Measurements from ENCODE around the gene ZSCAN23.
"Not testable (repeated sequence)": the region's sequence is repeated elsewhere in the genome, so short reads cannot be mapped to it uniquely, and the experiment has no call there.

Gene ZSCAN23

DNA sequence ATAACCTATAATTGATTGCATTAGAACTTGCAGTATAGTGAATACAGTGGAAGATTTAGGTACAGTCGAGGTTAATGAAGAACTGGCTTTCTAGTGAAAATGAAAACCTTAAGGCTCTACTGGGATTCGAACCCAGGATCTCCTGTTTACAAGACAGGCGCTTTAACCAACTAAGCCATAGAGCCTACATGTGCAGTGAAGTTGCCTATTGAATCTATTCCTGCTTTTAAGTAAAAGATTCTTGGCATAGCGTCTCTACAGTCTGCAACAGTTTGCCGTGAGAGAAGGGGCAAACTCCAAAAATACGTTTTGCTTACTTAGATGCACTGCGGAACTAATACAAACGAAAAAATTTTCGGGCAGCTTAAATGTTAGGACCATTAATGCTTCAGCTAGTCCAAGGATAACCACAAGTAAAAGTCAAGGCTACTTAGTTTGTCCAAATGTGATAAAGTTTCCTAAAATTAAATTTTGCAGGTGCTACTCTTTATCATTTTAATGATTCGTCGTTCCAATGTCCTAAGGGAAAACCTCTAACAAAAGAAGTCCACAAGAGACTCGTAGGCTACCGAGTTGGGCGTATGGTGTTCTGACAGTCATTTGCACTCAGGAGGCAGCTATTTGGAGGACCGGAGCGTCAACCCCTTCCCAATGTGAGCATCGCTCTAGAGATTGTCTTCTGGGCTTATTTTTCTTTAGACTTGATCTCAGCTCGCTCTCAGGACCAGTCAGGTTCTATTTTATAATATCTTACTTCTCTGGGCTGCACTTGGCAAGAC lies 31.3 kb upstream of the ZSCAN23 start:
- no peaks in the 10 kb centered on the region for H3K9me3 ChIP-seq (ENCODE audit: control insufficient read depth, low read depth, low read length)
- no peaks in the 10 kb centered on the region for H3K27me3 ChIP-seq (ENCODE audit: control insufficient read depth, insufficient read depth, low read length)
- H3K4me1 ChIP-seq (ENCODE audit: control insufficient read depth, low read depth, low read length) = no peaks in the 10 kb centered on the region
- H3K4me3 ChIP-seq (ENCODE audit: low read length) = peak overlapping the region; percentile 87
- no peak overlapping the region for H3K27ac ChIP-seq (ENCODE audit: low read length)
- H3K9ac ChIP-seq (ENCODE audit: low read length) = peak overlapping the region; percentile 55
- no peaks in the 10 kb centered on the region for H3K36me3 ChIP-seq (ENCODE audit: control insufficient read depth, low read depth, low read length)

DNA sequence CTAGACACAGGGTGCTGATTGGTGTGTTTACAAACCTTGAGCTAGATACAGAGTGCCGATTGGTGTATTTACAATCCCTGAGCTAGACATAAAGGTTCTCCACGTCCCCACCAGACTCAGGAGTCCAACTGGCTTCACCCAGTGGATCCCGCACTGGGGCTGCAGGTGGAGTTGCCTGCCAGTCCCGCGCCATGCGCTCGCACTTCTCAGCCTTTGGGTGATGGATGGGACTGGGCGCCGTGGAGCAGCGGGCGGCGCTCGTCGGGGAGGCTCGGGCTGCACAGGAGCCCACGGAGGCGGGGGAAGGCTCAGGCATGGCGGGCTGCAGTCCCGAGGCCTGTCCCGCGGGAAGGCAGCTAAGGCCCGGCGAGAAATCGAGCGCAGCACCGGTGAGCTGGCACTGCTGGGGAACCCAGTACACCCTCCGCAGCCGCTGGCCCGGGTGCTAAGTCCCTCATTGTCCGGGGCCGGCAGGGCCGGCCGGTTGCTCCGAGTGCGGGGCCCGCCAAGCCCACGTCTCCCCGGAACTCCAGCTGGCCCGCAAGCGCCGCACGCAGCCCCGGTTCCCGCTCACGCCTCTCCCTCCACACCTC lies 26.0 kb upstream of the ZSCAN23 start:
- not testable (repeated sequence) for H3K9ac ChIP-seq (ENCODE audit: low read length); H3K27me3 ChIP-seq (ENCODE audit: control insufficient read depth, insufficient read depth, low read length); H3K4me1 ChIP-seq (ENCODE audit: control insufficient read depth, low read depth, low read length); H3K27ac ChIP-seq (ENCODE audit: low read length); H3K36me3 ChIP-seq (ENCODE audit: control insufficient read depth, low read depth, low read length); H3K9me3 ChIP-seq (ENCODE audit: control insufficient read depth, low read depth, low read length); H3K4me3 ChIP-seq (ENCODE audit: low read length)

DNA sequence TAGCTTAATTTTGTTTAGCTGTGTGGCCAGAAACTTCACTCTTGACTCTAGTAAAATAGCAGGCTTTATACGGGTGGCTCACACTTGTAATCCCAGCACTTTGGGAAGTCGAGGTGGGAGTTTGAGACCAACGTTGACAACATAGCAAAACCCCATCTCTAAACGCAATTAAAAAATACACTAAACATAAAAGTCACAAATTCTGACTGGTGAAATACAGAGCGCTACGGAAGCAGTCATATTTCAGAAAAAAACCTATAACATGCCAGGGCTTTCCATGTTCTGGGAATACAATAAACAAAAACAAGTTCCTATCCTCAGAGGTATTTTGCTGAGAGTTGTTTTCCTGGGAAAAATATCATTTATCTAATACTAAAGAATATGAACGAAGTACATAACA lies 24.8 kb upstream of the ZSCAN23 start:
- Histone ChIP-seq H3K27ac (ENCODE audit: low read length) (no peak overlapping the region), H3K36me3 (ENCODE audit: control insufficient read depth, low read depth, low read length) (no peaks in the 10 kb centered on the region), H3K9ac (ENCODE audit: low read length) (no peak overlapping the region), H3K4me1 (ENCODE audit: control insufficient read depth, low read depth, low read length) (no peaks in the 10 kb centered on the region), H3K4me3 (ENCODE audit: low read length) (no peak overlapping the region), H3K27me3 (ENCODE audit: control insufficient read depth, insufficient read depth, low read length) (no peaks in the 10 kb centered on the region), H3K9me3 (ENCODE audit: control insufficient read depth, low read depth, low read length) (no peaks in the 10 kb centered on the region)

DNA sequence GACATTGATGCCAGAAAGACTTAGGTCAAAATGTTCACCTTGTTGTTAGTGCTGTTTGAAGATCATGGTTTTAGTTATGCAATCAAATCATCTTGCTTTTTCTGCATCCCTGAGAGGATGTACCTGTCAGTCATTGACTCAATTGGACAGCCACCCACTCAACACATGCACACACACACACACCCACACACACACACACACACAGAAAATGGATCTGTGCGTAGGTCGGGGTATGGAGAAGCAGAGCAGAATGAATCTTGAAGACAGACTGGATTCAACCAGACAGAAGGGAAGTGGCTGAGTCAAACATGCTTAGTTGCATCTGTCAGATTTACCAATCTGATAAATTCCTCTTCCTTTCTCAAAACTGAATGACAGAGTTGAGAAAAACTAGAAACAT lies 19.1 kb upstream of the ZSCAN23 start:
- H3K4me1 ChIP-seq (ENCODE audit: control insufficient read depth, low read depth, low read length) = no peaks in the 10 kb centered on the region
- no peaks in the 10 kb centered on the region for H3K36me3 ChIP-seq (ENCODE audit: control insufficient read depth, low read depth, low read length)
- no peak overlapping the region for H3K4me3 ChIP-seq (ENCODE audit: low read length)
- H3K27me3 ChIP-seq (ENCODE audit: control insufficient read depth, insufficient read depth, low read length) = peaks cover 25% of the 10 kb centered on the region
- no peak overlapping the region for H3K27ac ChIP-seq (ENCODE audit: low read length)
- no peak overlapping the region for H3K9ac ChIP-seq (ENCODE audit: low read length)
- no peaks in the 10 kb centered on the region for H3K9me3 ChIP-seq (ENCODE audit: control insufficient read depth, low read depth, low read length)

DNA sequence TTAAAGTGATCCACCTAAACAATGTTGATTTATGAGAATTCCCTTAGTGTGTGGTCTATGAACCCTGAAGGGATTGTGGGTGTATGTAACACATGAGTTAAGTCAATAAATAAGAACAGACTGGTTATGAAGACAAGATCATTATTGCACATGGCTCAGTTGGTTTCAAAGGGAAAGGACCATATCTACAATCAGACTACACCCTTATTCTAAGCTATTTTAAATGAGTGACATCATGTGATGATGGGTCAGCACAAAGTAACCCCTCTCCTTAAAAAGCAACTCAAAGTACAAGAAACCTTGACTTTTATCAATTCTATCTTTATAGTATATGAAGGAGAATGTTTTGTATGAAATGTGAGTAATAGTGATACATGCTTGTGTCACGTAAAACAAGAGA lies 15.3 kb upstream of the ZSCAN23 start:
- Histone ChIP-seq H3K27me3 (ENCODE audit: control insufficient read depth, insufficient read depth, low read length) (peaks cover 25% of the 10 kb centered on the region), H3K9me3 (ENCODE audit: control insufficient read depth, low read depth, low read length) (no peaks in the 10 kb centered on the region), H3K4me1 (ENCODE audit: control insufficient read depth, low read depth, low read length) (no peaks in the 10 kb centered on the region), H3K9ac (ENCODE audit: low read length) (no peak overlapping the region), H3K27ac (ENCODE audit: low read length) (no peak overlapping the region), H3K4me3 (ENCODE audit: low read length) (no peak overlapping the region), H3K36me3 (ENCODE audit: control insufficient read depth, low read depth, low read length) (no peaks in the 10 kb centered on the region)

DNA sequence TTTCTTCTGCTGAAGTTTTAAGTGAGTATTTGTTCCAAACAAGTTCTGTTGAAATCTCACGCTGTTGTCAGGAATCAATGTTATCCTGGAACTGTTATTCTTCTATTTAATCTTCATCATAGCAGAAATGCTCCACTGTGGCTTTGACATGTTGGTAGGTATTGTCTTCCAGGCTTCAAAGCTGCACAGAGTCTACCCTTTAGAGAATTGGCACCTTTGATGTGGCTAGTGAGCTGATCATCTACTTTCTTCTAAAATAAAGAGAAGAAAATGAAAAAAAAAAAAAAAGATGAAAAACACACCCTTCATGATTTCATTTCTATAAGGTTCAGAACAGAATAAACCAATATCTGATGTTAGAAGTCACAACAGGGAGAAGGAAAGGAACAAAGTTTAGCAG lies 5.8 kb upstream of the ZSCAN23 start:
- Histone ChIP-seq H3K36me3 (ENCODE audit: control insufficient read depth, low read depth, low read length) (no peaks in the 10 kb centered on the region), H3K4me3 (ENCODE audit: low read length) (no peak overlapping the region), H3K27me3 (ENCODE audit: control insufficient read depth, insufficient read depth, low read length) (no peaks in the 10 kb centered on the region), H3K9ac (ENCODE audit: low read length) (no peak overlapping the region), H3K4me1 (ENCODE audit: control insufficient read depth, low read depth, low read length) (peaks cover 4% of the 10 kb centered on the region), H3K9me3 (ENCODE audit: control insufficient read depth, low read depth, low read length) (no peaks in the 10 kb centered on the region), H3K27ac (ENCODE audit: low read length) (no peak overlapping the region)

DNA sequence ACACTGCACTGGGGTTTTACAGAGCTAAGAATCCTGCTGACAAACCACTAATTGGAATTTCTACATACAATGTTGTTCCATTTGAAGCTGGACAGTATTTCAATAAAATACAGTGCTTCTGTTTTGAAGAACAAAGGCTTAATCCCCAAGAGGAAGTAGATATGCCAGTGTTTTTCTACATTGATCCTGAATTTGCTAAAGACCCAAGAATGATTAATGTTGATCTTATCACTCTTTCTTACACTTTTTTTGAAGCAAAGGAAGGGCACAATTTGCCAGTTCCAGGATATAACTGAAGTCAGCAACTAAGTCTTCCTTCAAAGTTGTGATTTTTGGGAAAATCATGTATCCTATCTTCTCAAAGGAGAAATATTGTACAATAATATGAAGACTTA lies 4.2 kb upstream of the ZSCAN23 start:
- H3K27me3 ChIP-seq (ENCODE audit: control insufficient read depth, insufficient read depth, low read length); H3K9me3 ChIP-seq (ENCODE audit: control insufficient read depth, low read depth, low read length); H3K27ac ChIP-seq (ENCODE audit: low read length); H3K36me3 ChIP-seq (ENCODE audit: control insufficient read depth, low read depth, low read length); H3K4me1 ChIP-seq (ENCODE audit: control insufficient read depth, low read depth, low read length): not testable (repeated sequence)
- Histone ChIP-seq H3K4me3 (ENCODE audit: low read length) (peak overlapping the region; percentile 68), H3K9ac (ENCODE audit: low read length) (peak overlapping the region; percentile 63)

DNA sequence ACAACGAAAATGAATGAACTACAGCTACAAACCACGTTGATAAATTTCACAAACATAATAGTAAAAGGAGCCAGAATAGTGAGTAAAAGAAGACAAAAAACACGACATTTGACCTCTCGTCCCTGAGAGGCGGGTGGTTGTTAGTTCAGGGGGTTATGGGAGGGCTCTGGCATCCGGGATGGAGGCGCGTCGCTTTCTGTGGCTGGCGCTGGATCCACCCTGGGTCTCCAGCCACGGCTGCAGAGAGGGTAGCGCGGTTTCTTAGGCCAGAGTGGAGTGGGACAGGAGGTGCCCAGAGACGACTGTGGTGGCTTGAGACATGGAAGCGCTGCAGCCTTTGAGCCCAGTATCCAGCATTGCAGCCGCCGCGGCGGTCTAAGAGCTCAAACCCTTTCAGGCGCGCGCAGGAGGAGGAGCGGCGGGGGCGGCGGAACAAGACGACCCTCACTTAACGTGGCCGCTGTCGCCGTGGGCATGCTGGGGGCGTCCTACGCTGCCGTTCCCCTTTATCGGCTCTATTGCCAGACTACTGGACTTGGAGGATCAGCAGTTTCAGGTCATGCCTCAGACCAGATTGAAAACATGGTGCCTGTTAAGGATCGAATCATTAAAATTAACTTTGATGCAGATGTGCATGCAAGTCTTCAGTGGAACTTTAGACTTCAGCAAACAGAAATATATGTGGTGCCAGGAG lies 3.7 kb upstream of the ZSCAN23 start:
- Histone ChIP-seq H3K27ac (ENCODE audit: low read length) (no peak overlapping the region), H3K9me3 (ENCODE audit: control insufficient read depth, low read depth, low read length) (no peaks in the 10 kb centered on the region), H3K36me3 (ENCODE audit: control insufficient read depth, low read depth, low read length) (no peaks in the 10 kb centered on the region), H3K9ac (ENCODE audit: low read length) (peak overlapping the region; percentile 63), H3K27me3 (ENCODE audit: control insufficient read depth, insufficient read depth, low read length) (no peaks in the 10 kb centered on the region), H3K4me1 (ENCODE audit: control insufficient read depth, low read depth, low read length) (peaks cover 4% of the 10 kb centered on the region), H3K4me3 (ENCODE audit: low read length) (peak overlapping the region; percentile 68)

DNA sequence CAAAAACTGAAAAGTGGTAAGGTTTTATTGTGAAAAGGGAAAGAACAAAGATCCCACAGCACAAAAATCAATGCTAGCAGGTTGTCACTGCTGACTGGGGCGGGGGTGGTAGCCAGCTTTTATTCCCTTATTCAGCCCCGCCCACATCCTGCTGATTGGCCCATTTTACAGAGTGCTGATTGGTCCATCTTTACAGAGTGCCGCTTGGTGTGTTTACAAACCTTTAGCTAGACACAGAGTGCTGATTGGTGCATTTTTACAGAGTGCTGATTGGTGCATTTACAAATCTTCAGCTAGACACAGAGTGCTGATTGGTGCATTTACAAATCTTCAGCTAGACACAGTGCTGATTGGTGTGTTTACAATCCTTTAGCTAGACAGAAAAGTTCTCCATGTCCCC lies 1.5 kb upstream of the ZSCAN23 start:
- not testable (repeated sequence) for H3K27ac ChIP-seq (ENCODE audit: low read length); H3K36me3 ChIP-seq (ENCODE audit: control insufficient read depth, low read depth, low read length); H3K9ac ChIP-seq (ENCODE audit: low read length); H3K4me1 ChIP-seq (ENCODE audit: control insufficient read depth, low read depth, low read length); H3K9me3 ChIP-seq (ENCODE audit: control insufficient read depth, low read depth, low read length); H3K4me3 ChIP-seq (ENCODE audit: low read length); H3K27me3 ChIP-seq (ENCODE audit: control insufficient read depth, insufficient read depth, low read length)

DNA sequence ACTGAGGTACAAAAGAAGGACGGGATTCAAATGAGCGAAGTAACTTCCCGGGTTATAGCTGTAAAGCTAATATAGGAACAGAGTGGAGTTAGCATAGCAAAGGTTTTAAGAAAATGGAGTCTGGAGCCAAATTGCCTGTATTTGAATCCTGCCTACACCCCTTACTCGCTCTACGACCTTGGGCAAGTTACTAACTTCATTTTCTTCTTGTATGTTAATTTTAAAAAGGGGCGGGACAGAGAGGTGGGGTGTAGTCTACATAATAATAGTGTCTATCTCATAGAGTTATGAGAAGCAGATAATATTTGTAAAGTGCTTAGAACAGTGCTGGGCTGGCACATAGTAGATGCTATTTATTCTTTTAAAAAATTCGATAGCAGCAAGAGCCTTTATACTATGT lies 705 bp downstream of the ZSCAN23 start:
- Histone ChIP-seq H3K9ac (ENCODE audit: low read length) (peak overlapping the region; percentile 91), H3K36me3 (ENCODE audit: control insufficient read depth, low read depth, low read length) (no peaks in the 10 kb centered on the region), H3K9me3 (ENCODE audit: control insufficient read depth, low read depth, low read length) (no peaks in the 10 kb centered on the region), H3K4me1 (ENCODE audit: control insufficient read depth, low read depth, low read length) (peaks cover 4% of the 10 kb centered on the region), H3K27ac (ENCODE audit: low read length) (peak overlapping the region; percentile 73), H3K4me3 (ENCODE audit: low read length) (peak overlapping the region; percentile 85), H3K27me3 (ENCODE audit: control insufficient read depth, insufficient read depth, low read length) (no peaks in the 10 kb centered on the region)

DNA sequence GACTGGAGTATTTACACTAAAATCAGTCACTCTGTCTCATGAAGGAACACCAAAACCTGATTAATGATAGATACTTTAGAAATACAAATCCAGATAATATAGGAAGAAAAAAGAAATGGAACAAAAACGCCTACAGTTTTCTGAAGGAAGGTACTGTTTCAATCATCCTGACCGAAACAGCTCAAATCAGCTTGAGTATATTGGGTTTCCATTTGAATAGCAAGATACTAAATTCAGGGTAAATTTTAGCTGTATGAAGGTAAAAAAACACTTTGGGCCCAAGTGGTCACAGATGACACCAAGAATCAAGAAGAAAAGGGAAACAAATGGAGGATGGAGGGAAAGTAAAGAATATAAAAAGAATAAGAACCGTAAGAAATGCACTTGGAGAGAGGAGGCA lies 6.9 kb downstream of the ZSCAN23 start:
- Histone ChIP-seq H3K27me3 (ENCODE audit: control insufficient read depth, insufficient read depth, low read length) (no peaks in the 10 kb centered on the region), H3K9ac (ENCODE audit: low read length) (no peak overlapping the region), H3K4me3 (ENCODE audit: low read length) (no peak overlapping the region), H3K27ac (ENCODE audit: low read length) (no peak overlapping the region), H3K4me1 (ENCODE audit: control insufficient read depth, low read depth, low read length) (no peaks in the 10 kb centered on the region), H3K36me3 (ENCODE audit: control insufficient read depth, low read depth, low read length) (peaks cover 28% of the 10 kb centered on the region), H3K9me3 (ENCODE audit: control insufficient read depth, low read depth, low read length) (no peaks in the 10 kb centered on the region)

DNA sequence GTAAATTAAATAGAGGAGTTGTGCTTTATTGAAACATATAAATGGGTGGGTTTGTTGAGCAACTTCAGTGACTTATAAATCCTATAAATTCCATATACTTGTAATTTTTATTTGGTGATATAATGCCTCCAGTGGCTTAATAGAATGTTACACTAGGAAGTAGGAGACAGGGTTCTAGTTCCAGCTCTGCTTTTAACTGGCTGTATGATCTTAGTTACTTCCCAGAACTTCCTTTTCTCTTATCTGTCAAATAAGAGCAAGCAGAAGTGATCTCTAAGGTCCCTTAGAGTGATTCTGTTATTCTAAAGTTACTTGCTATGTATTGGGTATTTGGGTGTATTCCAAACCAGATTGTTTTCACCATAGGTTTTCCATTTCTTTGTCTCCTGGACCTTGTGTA lies 10.2 kb downstream of the ZSCAN23 start:
- Histone ChIP-seq H3K36me3 (ENCODE audit: control insufficient read depth, low read depth, low read length) (peaks cover 30% of the 10 kb centered on the region), H3K4me1 (ENCODE audit: control insufficient read depth, low read depth, low read length) (no peaks in the 10 kb centered on the region), H3K27me3 (ENCODE audit: control insufficient read depth, insufficient read depth, low read length) (no peaks in the 10 kb centered on the region), H3K9me3 (ENCODE audit: control insufficient read depth, low read depth, low read length) (no peaks in the 10 kb centered on the region), H3K9ac (ENCODE audit: low read length) (no peak overlapping the region), H3K4me3 (ENCODE audit: low read length) (no peak overlapping the region), H3K27ac (ENCODE audit: low read length) (no peak overlapping the region)
